ENCODE results near the gene SLC35F4. TPM values are rescaled to one million over a fixed set of nuclear protein-coding genes. Genes with fewer than 3 reads are reported as not detected.

SLC35F4 gene
- polyA plus RNA-seq, 1 donor from 2014 or later = 21.0 TPM

DNA sequence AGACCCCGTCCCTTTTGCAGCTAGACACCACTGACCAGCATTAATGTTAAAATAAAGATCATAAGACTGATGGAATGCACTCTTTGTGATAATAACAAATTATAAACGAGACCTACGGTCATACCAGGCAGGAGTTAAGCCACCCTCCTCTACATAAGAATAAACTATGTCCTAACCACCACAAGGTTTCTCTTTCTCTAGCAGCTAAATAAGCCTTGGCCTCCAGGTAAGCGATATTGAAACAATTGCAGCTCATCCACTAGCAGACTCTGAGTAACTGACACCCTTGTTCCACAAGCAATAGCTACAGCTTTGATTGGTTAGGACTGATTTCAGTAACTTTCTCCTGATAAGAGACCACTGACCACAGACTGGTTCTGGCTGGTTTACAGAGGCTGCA lies 228.0 kb downstream of the SLC35F4 start:
- Histone ChIP-seq H3K4me2 (ENCODE audit: low read length) (no peak overlapping the region), H2AFZ (ENCODE audit: low read depth, low read length) (no peak overlapping the region), H3K9ac (ENCODE audit: low read length) (no peak overlapping the region), H3K9me3 (ENCODE audit: low read length) (no peaks in the 10 kb centered on the region), H3K36me3 (ENCODE audit: insufficient read depth, low read length) (no peaks in the 10 kb centered on the region), H3F3A (ENCODE audit: insufficient read depth, low read length, poor library complexity, severe bottlenecking) (no peaks in the 10 kb centered on the region), H4K20me1 (ENCODE audit: insufficient read depth) (no peaks in the 10 kb centered on the region), H3K79me2 (replicated peaks; ENCODE audit: insufficient read depth, low read length) (no peaks in the 10 kb centered on the region), H3K27ac (ENCODE audit: low read length) (no peak overlapping the region), H3K27me3 (ENCODE audit: insufficient read depth, low read depth, low read length) (no peaks in the 10 kb centered on the region), H3K4me3 (ENCODE audit: low read length) (no peak overlapping the region), H3K9me2 (ENCODE audit: insufficient read depth, low read length) (no peaks in the 10 kb centered on the region)
- TF ChIP-seq EP300 (conservative IDR thresholded peaks at IDR 0.05; ENCODE audit: poor library complexity, severe bottlenecking) = no peak
- TF ChIP-seq, protein P1, sequence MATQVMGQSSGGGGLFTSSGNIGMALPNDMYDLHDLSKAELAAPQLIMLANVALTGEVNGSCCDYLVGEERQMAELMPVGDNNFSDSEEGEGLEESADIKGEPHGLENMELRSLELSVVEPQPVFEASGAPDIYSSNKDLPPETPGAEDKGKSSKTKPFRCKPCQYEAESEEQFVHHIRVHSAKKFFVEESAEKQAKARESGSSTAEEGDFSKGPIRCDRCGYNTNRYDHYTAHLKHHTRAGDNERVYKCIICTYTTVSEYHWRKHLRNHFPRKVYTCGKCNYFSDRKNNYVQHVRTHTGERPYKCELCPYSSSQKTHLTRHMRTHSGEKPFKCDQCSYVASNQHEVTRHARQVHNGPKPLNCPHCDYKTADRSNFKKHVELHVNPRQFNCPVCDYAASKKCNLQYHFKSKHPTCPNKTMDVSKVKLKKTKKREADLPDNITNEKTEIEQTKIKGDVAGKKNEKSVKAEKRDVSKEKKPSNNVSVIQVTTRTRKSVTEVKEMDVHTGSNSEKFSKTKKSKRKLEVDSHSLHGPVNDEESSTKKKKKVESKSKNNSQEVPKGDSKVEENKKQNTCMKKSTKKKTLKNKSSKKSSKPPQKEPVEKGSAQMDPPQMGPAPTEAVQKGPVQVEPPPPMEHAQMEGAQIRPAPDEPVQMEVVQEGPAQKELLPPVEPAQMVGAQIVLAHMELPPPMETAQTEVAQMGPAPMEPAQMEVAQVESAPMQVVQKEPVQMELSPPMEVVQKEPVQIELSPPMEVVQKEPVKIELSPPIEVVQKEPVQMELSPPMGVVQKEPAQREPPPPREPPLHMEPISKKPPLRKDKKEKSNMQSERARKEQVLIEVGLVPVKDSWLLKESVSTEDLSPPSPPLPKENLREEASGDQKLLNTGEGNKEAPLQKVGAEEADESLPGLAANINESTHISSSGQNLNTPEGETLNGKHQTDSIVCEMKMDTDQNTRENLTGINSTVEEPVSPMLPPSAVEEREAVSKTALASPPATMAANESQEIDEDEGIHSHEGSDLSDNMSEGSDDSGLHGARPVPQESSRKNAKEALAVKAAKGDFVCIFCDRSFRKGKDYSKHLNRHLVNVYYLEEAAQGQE (IDR thresholded peaks at IDR 0.05; ENCODE audit: borderline replicate concordance) = no peak
- TF ChIP-seq, protein P2, sequence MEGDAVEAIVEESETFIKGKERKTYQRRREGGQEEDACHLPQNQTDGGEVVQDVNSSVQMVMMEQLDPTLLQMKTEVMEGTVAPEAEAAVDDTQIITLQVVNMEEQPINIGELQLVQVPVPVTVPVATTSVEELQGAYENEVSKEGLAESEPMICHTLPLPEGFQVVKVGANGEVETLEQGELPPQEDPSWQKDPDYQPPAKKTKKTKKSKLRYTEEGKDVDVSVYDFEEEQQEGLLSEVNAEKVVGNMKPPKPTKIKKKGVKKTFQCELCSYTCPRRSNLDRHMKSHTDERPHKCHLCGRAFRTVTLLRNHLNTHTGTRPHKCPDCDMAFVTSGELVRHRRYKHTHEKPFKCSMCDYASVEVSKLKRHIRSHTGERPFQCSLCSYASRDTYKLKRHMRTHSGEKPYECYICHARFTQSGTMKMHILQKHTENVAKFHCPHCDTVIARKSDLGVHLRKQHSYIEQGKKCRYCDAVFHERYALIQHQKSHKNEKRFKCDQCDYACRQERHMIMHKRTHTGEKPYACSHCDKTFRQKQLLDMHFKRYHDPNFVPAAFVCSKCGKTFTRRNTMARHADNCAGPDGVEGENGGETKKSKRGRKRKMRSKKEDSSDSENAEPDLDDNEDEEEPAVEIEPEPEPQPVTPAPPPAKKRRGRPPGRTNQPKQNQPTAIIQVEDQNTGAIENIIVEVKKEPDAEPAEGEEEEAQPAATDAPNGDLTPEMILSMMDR (IDR thresholded peaks at IDR 0.05; ENCODE audit: poor library complexity, severe bottlenecking) = no peak
- TF ChIP-seq RAD21 (conservative IDR thresholded peaks at IDR 0.05) = no peak
- TF ChIP-seq TAF1 (IDR thresholded peaks at IDR 0.05; ENCODE audit: low read depth) = no peak
- no peak for TF ChIP-seq MXI1 (conservative IDR thresholded peaks at IDR 0.05; ENCODE audit: poor library complexity, severe bottlenecking)
- no peak for TF ChIP-seq EZH2 (IDR thresholded peaks at IDR 0.05; ENCODE audit: borderline replicate concordance, insufficient read depth, low read length, poor library complexity, severe bottlenecking)

DNA sequence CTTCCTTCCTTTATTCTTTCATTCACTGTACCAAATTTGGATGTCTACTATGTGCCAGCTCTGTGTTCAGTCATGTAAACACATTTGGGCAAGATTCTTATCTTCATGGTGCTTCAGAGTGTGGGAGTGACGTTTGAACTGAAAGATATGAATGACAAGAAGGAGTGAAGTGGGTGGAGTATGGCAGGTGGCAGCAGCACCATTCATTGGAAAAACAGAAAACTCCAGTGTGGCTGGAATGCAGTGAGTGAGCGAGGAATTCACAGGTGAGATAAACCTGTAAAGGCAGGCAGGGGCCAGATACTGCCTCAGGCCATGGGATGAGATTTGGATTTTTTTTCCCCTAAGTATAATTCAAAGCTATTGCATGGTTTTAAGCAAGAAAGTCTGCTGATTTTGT lies 231.6 kb downstream of the SLC35F4 start:
- no peak overlapping the region for H3K27ac ChIP-seq (ENCODE audit: low read length)
- H3K4me3 ChIP-seq (ENCODE audit: low read length) = no peak overlapping the region
- H3K79me2 ChIP-seq (replicated peaks; ENCODE audit: insufficient read depth, low read length) = no peaks in the 10 kb centered on the region
- no peaks in the 10 kb centered on the region for H4K20me1 ChIP-seq (ENCODE audit: insufficient read depth)
- TF ChIP-seq, protein P2 (IDR thresholded peaks at IDR 0.05; ENCODE audit: poor library complexity, severe bottlenecking) = no peak
- TF ChIP-seq MXI1 (conservative IDR thresholded peaks at IDR 0.05; ENCODE audit: poor library complexity, severe bottlenecking) = no peak
- TF ChIP-seq POLR2AphosphoS5 (IDR thresholded peaks at IDR 0.05) = no peak
- no peak for TF ChIP-seq SMC3 (conservative IDR thresholded peaks at IDR 0.05; ENCODE audit: poor library complexity)
- TF ChIP-seq, protein P1 (IDR thresholded peaks at IDR 0.05; ENCODE audit: borderline replicate concordance) = no peak
- TF ChIP-seq EZH2 (IDR thresholded peaks at IDR 0.05; ENCODE audit: borderline replicate concordance, insufficient read depth, low read length, poor library complexity, severe bottlenecking) = no peak
- no peak for TF ChIP-seq TAF1 (IDR thresholded peaks at IDR 0.05; ENCODE audit: low read depth)
- TF ChIP-seq EP300 (conservative IDR thresholded peaks at IDR 0.05; ENCODE audit: poor library complexity, severe bottlenecking) = no peak
- TF ChIP-seq RAD21 (conservative IDR thresholded peaks at IDR 0.05) = no peak
- H3K36me3 ChIP-seq (ENCODE audit: insufficient read depth, low read length) = no peaks in the 10 kb centered on the region
- no peak overlapping the region for H3K4me2 ChIP-seq (ENCODE audit: low read length)
- H2AFZ ChIP-seq (ENCODE audit: low read depth, low read length) = no peak overlapping the region
- no peaks in the 10 kb centered on the region for H3K27me3 ChIP-seq (ENCODE audit: insufficient read depth, low read depth, low read length)
- H3K9me3 ChIP-seq (ENCODE audit: low read length) = no peaks in the 10 kb centered on the region
- H3K9me2 ChIP-seq (ENCODE audit: insufficient read depth, low read length) = no peaks in the 10 kb centered on the region
- H3F3A ChIP-seq (ENCODE audit: insufficient read depth, low read length, poor library complexity, severe bottlenecking) = no peaks in the 10 kb centered on the region
- H3K9ac ChIP-seq (ENCODE audit: low read length) = no peak overlapping the region

Measured in neural cell (in vitro differentiated cells).